ENCODE data around the gene LCN6. TPM values are rescaled to one million over a fixed set of nuclear protein-coding genes. Genes with fewer than 3 reads are reported as not detected.

The LCN6 gene
- total and polyA plus RNA-seq, 12 donors: 0.43 to 25.4 (median 2.2) TPM; not detected in 6

DNA sequence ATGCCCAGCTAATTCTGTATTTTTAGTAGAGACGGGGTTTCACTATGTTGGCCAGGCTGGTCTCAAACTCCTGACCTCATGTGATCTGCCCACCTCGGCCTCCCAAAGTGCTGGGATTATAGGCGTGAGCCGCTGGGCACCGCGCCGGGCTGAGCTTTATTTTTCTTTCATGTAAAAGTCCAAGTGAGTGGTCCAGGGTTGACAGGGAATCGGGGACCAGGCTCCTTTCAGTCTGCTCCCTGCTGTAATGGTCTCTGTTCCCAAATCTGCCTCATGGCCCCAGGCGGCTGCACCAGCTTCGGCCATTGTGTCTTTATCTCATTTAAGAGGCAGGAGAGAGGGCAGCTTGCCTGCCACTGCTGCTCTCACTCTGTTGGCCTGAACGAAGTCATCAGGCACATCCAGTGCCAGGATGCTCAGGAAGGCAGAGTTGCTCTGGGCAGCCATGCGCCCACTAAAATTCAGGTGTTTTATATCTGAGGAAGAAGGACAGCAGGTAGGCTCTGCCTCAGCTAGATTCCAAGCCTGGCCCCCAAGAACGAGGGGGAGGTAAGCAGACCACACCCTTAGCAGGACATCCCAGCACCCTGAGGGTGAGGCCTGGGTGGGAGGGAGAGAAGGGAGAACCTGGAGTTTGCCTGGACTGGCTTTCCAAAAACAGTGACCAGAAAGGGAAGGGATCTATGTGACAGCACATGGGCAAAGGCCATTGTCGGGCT is 46.1 kb upstream of the LCN6 start:
- no peaks in the 10 kb centered on the region for H3K9me3 ChIP-seq (replicated peaks in 1 of 3)
- no peak overlapping the region for H3K4me3 ChIP-seq
- no peak for DNase-seq
- peaks cover 5 to 28% of the 10 kb centered on the region in 2 donors for H3K4me1 ChIP-seq (replicated peaks in 1 of 2)
- WGBS, 4 donors: 86 to 94% (median 91%) methylated on average over 12 to 14 of the region's 14 CpGs
- peaks cover 7% of the 10 kb centered on the region for H3K27me3 ChIP-seq
- no peak overlapping the region for H3K27ac ChIP-seq
- TF ChIP-seq POLR2A (IDR thresholded peaks at IDR 0.05): no peak
- TF ChIP-seq, protein P1, sequence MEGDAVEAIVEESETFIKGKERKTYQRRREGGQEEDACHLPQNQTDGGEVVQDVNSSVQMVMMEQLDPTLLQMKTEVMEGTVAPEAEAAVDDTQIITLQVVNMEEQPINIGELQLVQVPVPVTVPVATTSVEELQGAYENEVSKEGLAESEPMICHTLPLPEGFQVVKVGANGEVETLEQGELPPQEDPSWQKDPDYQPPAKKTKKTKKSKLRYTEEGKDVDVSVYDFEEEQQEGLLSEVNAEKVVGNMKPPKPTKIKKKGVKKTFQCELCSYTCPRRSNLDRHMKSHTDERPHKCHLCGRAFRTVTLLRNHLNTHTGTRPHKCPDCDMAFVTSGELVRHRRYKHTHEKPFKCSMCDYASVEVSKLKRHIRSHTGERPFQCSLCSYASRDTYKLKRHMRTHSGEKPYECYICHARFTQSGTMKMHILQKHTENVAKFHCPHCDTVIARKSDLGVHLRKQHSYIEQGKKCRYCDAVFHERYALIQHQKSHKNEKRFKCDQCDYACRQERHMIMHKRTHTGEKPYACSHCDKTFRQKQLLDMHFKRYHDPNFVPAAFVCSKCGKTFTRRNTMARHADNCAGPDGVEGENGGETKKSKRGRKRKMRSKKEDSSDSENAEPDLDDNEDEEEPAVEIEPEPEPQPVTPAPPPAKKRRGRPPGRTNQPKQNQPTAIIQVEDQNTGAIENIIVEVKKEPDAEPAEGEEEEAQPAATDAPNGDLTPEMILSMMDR (IDR thresholded peaks at IDR 0.05): no peak
- intact Hi-C loops (cut with DNase I): loop anchor here in 1 of 2 donors (10.0 kb wide), 1 partner anchor 50 kb away; the partner anchor contains the start of genes AJM1 and PHPT1
- peaks cover 0 to 5% of the 10 kb centered on the region in 2 donors for H3K36me3 ChIP-seq (replicated peaks in 1 of 2)

DNA sequence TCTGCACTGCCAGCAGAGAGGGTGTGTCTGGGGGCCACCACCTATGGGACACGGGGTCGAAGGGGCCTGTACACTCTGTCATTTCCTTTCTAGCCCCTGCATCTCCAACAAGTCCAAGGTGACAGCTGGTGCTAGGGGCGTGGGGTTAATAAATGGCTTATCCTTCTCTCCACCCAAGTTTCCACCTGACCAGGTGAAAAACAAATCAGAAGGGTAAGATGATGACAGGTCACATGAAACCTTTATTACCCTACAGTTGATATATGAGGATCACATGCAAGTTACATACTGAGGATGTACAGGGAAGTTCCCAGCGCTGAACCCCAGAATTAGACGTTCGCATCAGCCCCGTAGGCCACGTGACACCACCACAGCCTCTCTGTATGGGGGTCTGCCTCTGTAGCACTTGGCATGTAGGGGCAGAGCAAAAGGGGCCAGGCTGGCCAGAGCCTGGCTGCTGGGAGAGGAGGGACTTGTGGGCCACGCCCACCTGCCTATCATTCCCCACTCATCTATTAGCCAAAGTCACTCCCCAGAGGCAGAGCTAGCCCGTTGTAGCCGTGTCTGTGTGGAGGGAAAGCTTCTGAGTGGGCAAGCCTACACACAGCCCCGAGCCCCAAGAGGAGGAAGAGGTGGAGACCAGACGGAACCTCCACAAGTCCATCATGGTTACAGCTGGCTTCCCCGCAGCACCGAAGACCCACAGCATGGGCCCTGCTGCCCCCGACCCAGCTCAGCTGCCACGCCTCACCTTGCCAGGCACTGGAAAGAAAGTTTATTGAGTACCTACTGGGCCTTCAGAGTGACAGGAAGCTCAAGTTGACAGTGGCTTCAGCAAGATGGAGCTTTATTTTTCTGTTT is 45.0 kb upstream of the LCN6 start:
- intact Hi-C loops (cut with DNase I): loop anchor here in 1 of 2 donors (10.0 kb wide), 1 partner anchor 51 kb away; the partner anchor contains the start of genes AJM1 and PHPT1
- Histone ChIP-seq H3K4me1 (replicated peaks in 1 of 2) (peaks cover 5 to 23% of the 10 kb centered on the region in 2 donors), H3K4me3 (no peak overlapping the region), H3K27me3 (no peaks in the 10 kb centered on the region), H3K36me3 (replicated peaks in 1 of 2) (peaks cover 0 to 5% of the 10 kb centered on the region in 2 donors), H3K27ac (no peak overlapping the region), H3K9me3 (replicated peaks in 1 of 3) (no peaks in the 10 kb centered on the region)
- 86 to 90% (median 88%) methylated on average over 13 to 17 of the region's 17 CpGs for WGBS, 4 donors
- no peak for DNase-seq
- TF ChIP-seq, protein P1 (IDR thresholded peaks at IDR 0.05): no peak
- TF ChIP-seq POLR2A (IDR thresholded peaks at IDR 0.05): no peak

GRCh38 chr9:136792321-136793085 is 44.2 kb upstream of the LCN6 start:
- peak in 1 of 7 donors; percentile 61 for DNase-seq
- Histone ChIP-seq H3K4me1 (replicated peaks in 1 of 2) (peaks cover 5 to 23% of the 10 kb centered on the region in 2 donors), H3K27me3 (no peaks in the 10 kb centered on the region), H3K4me3 (no peak overlapping the region), H3K9me3 (replicated peaks in 1 of 3) (no peaks in the 10 kb centered on the region), H3K27ac (no peak overlapping the region), H3K36me3 (replicated peaks in 1 of 2) (peaks cover 0 to 5% of the 10 kb centered on the region in 2 donors)
- WGBS, 4 donors: 69 to 83% (median 80%) methylated on average over 13 to 15 of the region's 15 CpGs
- TF ChIP-seq POLR2A (IDR thresholded peaks at IDR 0.05): no peak
- TF ChIP-seq, protein P1 (IDR thresholded peaks at IDR 0.05): no peak
- intact Hi-C loops (cut with DNase I): loop anchor here in 1 of 2 donors (10.0 kb wide), 1 partner anchor 52 kb away; the partner anchor contains the start of genes AJM1 and PHPT1
